H9 (cell line): ENCODE measurements around the gene DAB2IP. TPM values are rescaled to one million over a fixed set of nuclear protein-coding genes. Genes with fewer than 3 reads are reported as not detected.
"Not testable (repeated sequence)": the region's sequence is repeated elsewhere in the genome, so short reads cannot be mapped to it uniquely, and the experiment has no call there.

Source experiments
- DNase-seq: peaks from one replicate; pipeline ENCODE4 v3.0.0-alpha.2; 2017
- H2AFZ ChIP-seq: one replicate; pipeline ENCODE4 v1.6.1; 2013; ENCODE audit warnings: mild to moderate bottlenecking, low read length, control low read depth, moderate library complexity
- H2AK5ac ChIP-seq: 2 replicates; pipeline ENCODE4 v1.6.1; 2013; ENCODE audit warnings: low read length, control low read depth, mixed read lengths; ENCODE audit not compliant: insufficient read length
- H2BK120ac ChIP-seq: one replicate; pipeline ENCODE4 v1.6.1; 2013; ENCODE audit warnings: low read depth, mild to moderate bottlenecking, low read length, control low read depth, inconsistent platforms; ENCODE audit not compliant: poor library complexity, severe bottlenecking
- H2BK12ac ChIP-seq: 2 replicates; pipeline ENCODE4 v1.6.1; 2013; ENCODE audit warnings: low read length, control low read depth, mixed read lengths, low read depth; ENCODE audit not compliant: insufficient read length
- H2BK15ac ChIP-seq: 2 replicates; pipeline ENCODE4 v1.6.1; 2013; ENCODE audit warnings: low read depth, low read length, control low read depth
- H2BK20ac ChIP-seq: one replicate; pipeline ENCODE4 v1.6.1; 2013; ENCODE audit warnings: low read depth, mild to moderate bottlenecking, low read length, control low read depth, inconsistent platforms; ENCODE audit not compliant: poor library complexity, severe bottlenecking
- H2BK5ac ChIP-seq: 2 replicates; pipeline ENCODE4 v1.6.1; 2013; ENCODE audit warnings: low read length, control low read depth, mixed read lengths; ENCODE audit not compliant: insufficient read length
- H3K14ac ChIP-seq: 2 replicates; pipeline ENCODE4 v1.6.1; 2013; ENCODE audit warnings: low read length, control low read depth; ENCODE audit not compliant: insufficient read depth
- H3K18ac ChIP-seq: 2 replicates; pipeline ENCODE4 v1.6.1; 2013; ENCODE audit warnings: low read depth, mild to moderate bottlenecking, mixed read lengths, low read length, control low read depth; ENCODE audit not compliant: insufficient read length
- H3K23ac ChIP-seq: 2 replicates; pipeline ENCODE4 v1.6.1; 2013; ENCODE audit warnings: low read length, control low read depth, mixed read lengths, low read depth; ENCODE audit not compliant: insufficient read length
- H3K23me2 ChIP-seq: 2 replicates; pipeline ENCODE4 v1.6.1; 2013; ENCODE audit warnings: low read depth, mild to moderate bottlenecking, mixed read lengths, low read length, control low read depth; ENCODE audit not compliant: insufficient read length, poor library complexity, severe bottlenecking
- H3K27ac ChIP-seq: 2 replicates; pipeline ENCODE4 v1.5.1; 2013; ENCODE audit warnings: low read length, control low read depth, mixed read lengths, low read depth; ENCODE audit not compliant: insufficient read length
- H3K27me3 ChIP-seq: 2 replicates; pipeline ENCODE4 v1.6.1; 2013; ENCODE audit warnings: low read length, control low read depth, inconsistent platforms; ENCODE audit not compliant: insufficient read depth
- H3K4ac ChIP-seq: 2 replicates; pipeline ENCODE4 v1.6.1; 2013; ENCODE audit warnings: low read depth, mild to moderate bottlenecking, control low read depth, inconsistent platforms, low read length, moderate library complexity
- H3K4me1 ChIP-seq: 2 replicates; pipeline ENCODE4 v1.6.1; 2013; ENCODE audit warnings: low read length, control low read depth, inconsistent platforms; ENCODE audit not compliant: insufficient read depth
- H3K4me2 ChIP-seq: 2 replicates; pipeline ENCODE4 v1.6.1; 2013; ENCODE audit warnings: low read length, control low read depth, mixed read lengths; ENCODE audit not compliant: insufficient read length, insufficient read depth
- H3K56ac ChIP-seq: 2 replicates; pipeline ENCODE4 v1.6.1; 2013; ENCODE audit warnings: low read depth, mild to moderate bottlenecking, mixed read lengths, low read length, control low read depth; ENCODE audit not compliant: insufficient read length
- H3K79me1 ChIP-seq: 2 replicates; pipeline ENCODE4 v1.6.1; 2013; ENCODE audit warnings: low read depth, mild to moderate bottlenecking, moderate library complexity, low read length, control low read depth, inconsistent platforms; ENCODE audit not compliant: insufficient read depth, poor library complexity, severe bottlenecking
- H3K79me2 ChIP-seq: 2 replicates; pipeline ENCODE4 v1.6.1; 2013; ENCODE audit warnings: low read length, control low read depth, inconsistent platforms; ENCODE audit not compliant: insufficient read depth
- H3K9ac ChIP-seq: 2 replicates; pipeline ENCODE4 v1.6.1; 2013; ENCODE audit warnings: low read length, control low read depth, mixed read lengths; ENCODE audit not compliant: insufficient read length; ENCODE audit errors: extremely low read depth
- H3K9me3 ChIP-seq: one replicate; pipeline ENCODE4 v1.6.1; 2013; ENCODE audit warnings: low read depth, low read length, inconsistent platforms; ENCODE audit not compliant: control insufficient read depth
- H3T11ph ChIP-seq: one replicate; pipeline ENCODE4 v1.6.1; 2013; ENCODE audit warnings: mild to moderate bottlenecking, low read length, control low read depth, inconsistent platforms
- H4K20me1 ChIP-seq: one replicate; pipeline ENCODE4 v1.6.1; 2013; ENCODE audit not compliant: control insufficient read depth, insufficient read length, insufficient read depth
- H4K5ac ChIP-seq: 2 replicates; pipeline ENCODE4 v1.6.1; 2013; ENCODE audit warnings: low read depth, mild to moderate bottlenecking, mixed read lengths, low read length, control low read depth; ENCODE audit not compliant: insufficient read length
- H4K8ac ChIP-seq: replicated peaks from 2 replicates; pipeline ENCODE4 v1.6.1; 2013; ENCODE audit warnings: low read length, control low read depth, mixed read lengths, low read depth; ENCODE audit not compliant: insufficient read length
- H4K91ac ChIP-seq: 2 replicates; pipeline ENCODE4 v1.6.1; 2013; ENCODE audit warnings: low read depth, mild to moderate bottlenecking, moderate library complexity, mixed read lengths, low read length, control low read depth; ENCODE audit not compliant: insufficient read length
- H3K27ac Mint-ChIP-seq, 3 experiments: 2 replicates in 2 of 3; 3 replicates in 1 of 3; pipeline ENCODE4 v1.8.0; 2020 to 2021; ENCODE audit warnings: mixed read lengths in 3 of 3, mild to moderate bottlenecking in 1 of 3, moderate library complexity in 1 of 3
- H3K27me3 Mint-ChIP-seq: 2 replicates; pipeline ENCODE4 v1.8.0; 2021; ENCODE audit warnings: low read depth, mild to moderate bottlenecking, moderate library complexity, mixed read lengths
- H3K36me3 Mint-ChIP-seq, 3 experiments: 2 replicates in 2 of 3; 3 replicates in 1 of 3; pipeline ENCODE4 v1.8.0; 2020 to 2021; ENCODE audit warnings: low read depth in 3 of 3, mixed read lengths in 3 of 3; ENCODE audit not compliant: insufficient read depth in 1 of 3
- H3K4me1 Mint-ChIP-seq, 2 experiments: 2 replicates each; pipeline ENCODE4 v1.8.0; 2020; ENCODE audit warnings: mixed read lengths in 2 of 2
- H3K4me3 Mint-ChIP-seq, 2 experiments: 2 replicates in 1 of 2; 3 replicates in 1 of 2; pipeline ENCODE4 v1.8.0; 2020 to 2021; ENCODE audit warnings: mild to moderate bottlenecking in 2 of 2, mixed read lengths in 2 of 2, moderate library complexity in 1 of 2
- H3K9me3 Mint-ChIP-seq, 2 experiments: 2 replicates in 1 of 2; 3 replicates in 1 of 2; pipeline ENCODE4 v1.8.0; 2020; ENCODE audit warnings: mild to moderate bottlenecking in 2 of 2, mixed read lengths in 2 of 2, moderate library complexity in 1 of 2
- CTCF ChIP-seq: fragments of 200-600 bp; sonication (generic); conservative IDR thresholded peaks from 3 replicates; pipeline ENCODE4 v1.8.0; 2021; ENCODE audit warnings: antibody characterized with exemption, mild to moderate bottlenecking
- WGBS: extraction: QIAGEN DNeasy Blood & Tissue Kit; methylation state at CpG from one replicate; pipeline ENCODE4 v1.1.7; 2013; ENCODE audit warnings: missing lambda C conversion rate, low lambda C conversion rate, mixed read lengths; ENCODE audit not compliant: insufficient read length; ENCODE audit errors: extremely low coverage; 5-methylcytosine and 5-hydroxymethylcytosine counted together
- total RNA-seq: library from RNA; stranded (reverse); gene quantifications from 2 replicates; pipeline ENCODE4 v1.2.1, GENCODE V29; 2021

Gene DAB2IP
- total RNA-seq, 1 experiment from 2014 or later, result 22.6 TPM

GRCh38 chr9:121643473-121643872, 8.0 kb upstream of the DAB2IP start:
- no peak overlapping the region for H3K4me2 ChIP-seq
- H4K8ac ChIP-seq, result no peak overlapping the region
- no peak overlapping the region for H2BK5ac ChIP-seq
- H3K36me3 Mint-ChIP-seq, result no peaks in the 10 kb centered on the region; a peak in 1 of 7 replicates
- H3K23me2 ChIP-seq, result no peaks in the 10 kb centered on the region
- TF ChIP-seq CTCF, result no peak
- H2BK12ac ChIP-seq, result no peak overlapping the region
- no peak overlapping the region for H3T11ph ChIP-seq
- peaks cover 29 to 42% of the 10 kb centered on the region in 2 experiments for H3K4me1 Mint-ChIP-seq
- H2BK20ac ChIP-seq, result no peak overlapping the region
- no peak overlapping the region for H3K9ac ChIP-seq
- H3K27ac Mint-ChIP-seq, result no peak overlapping the region
- no peaks in the 10 kb centered on the region for H3K79me1 ChIP-seq
- no peak overlapping the region for H3K56ac ChIP-seq
- no peak overlapping the region for H3K14ac ChIP-seq
- no peak overlapping the region for H3K4me3 Mint-ChIP-seq
- H3K9me3 Mint-ChIP-seq, result no peaks in the 10 kb centered on the region; a peak in 1 of 5 replicates
- no peaks in the 10 kb centered on the region for H4K20me1 ChIP-seq
- H3K4ac ChIP-seq, result no peak overlapping the region
- no peak overlapping the region for H3K23ac ChIP-seq
- no peaks in the 10 kb centered on the region for H3K4me1 ChIP-seq
- H3K9me3 ChIP-seq, result no peaks in the 10 kb centered on the region
- H4K91ac ChIP-seq, result no peak overlapping the region
- WGBS, result no CpG with 5 or more reads among the region's 3 CpGs
- H3K27me3 Mint-ChIP-seq, result peaks cover 2% of the 10 kb centered on the region; the same call in 1 of the 2 replicates
- no peak overlapping the region for H3K27ac ChIP-seq
- no peak overlapping the region for H2BK15ac ChIP-seq
- H3K79me2 ChIP-seq, result no peaks in the 10 kb centered on the region
- no peak overlapping the region for H4K5ac ChIP-seq
- H2BK120ac ChIP-seq, result no peak overlapping the region
- no peak overlapping the region for H3K18ac ChIP-seq
- H2AFZ ChIP-seq, result no peak overlapping the region
- H2AK5ac ChIP-seq, result no peak overlapping the region
- no peak for DNase-seq
- H3K27me3 ChIP-seq, result no peaks in the 10 kb centered on the region

GRCh38 chr9:121644040-121644439, 7.4 kb upstream of the DAB2IP start:
- not testable (repeated sequence) for H3K9me3 Mint-ChIP-seq, H2AK5ac ChIP-seq, H4K5ac ChIP-seq, H3K4me3 Mint-ChIP-seq, H3K27ac Mint-ChIP-seq, H2BK120ac ChIP-seq, H3K23ac ChIP-seq, H3K23me2 ChIP-seq, H3K4ac ChIP-seq, H2AFZ ChIP-seq, H3K9ac ChIP-seq, H2BK20ac ChIP-seq, H3K27me3 Mint-ChIP-seq, H4K8ac ChIP-seq, H3K27ac ChIP-seq, H3T11ph ChIP-seq, DNase-seq, H3K36me3 Mint-ChIP-seq, H3K14ac ChIP-seq, H4K91ac ChIP-seq, H3K56ac ChIP-seq, H3K18ac ChIP-seq, H2BK15ac ChIP-seq, H3K4me1 ChIP-seq, H3K79me1 ChIP-seq, H2BK12ac ChIP-seq, H2BK5ac ChIP-seq, H3K27me3 ChIP-seq, H4K20me1 ChIP-seq, H3K9me3 ChIP-seq, H3K79me2 ChIP-seq, H3K4me2 ChIP-seq
- no CpG with 5 or more reads among the region's 10 CpGs for WGBS
- peaks cover 34 to 45% of the 10 kb centered on the region in 2 experiments for H3K4me1 Mint-ChIP-seq
